PFSK-1 (cell line): Measurements from ENCODE around the gene KCNIP4.

ENCODE experiments used
- FOXP2 ChIP-seq: optimal IDR thresholded peaks from 2 replicates; pipeline ENCODE3; 2011; ENCODE audit warnings: borderline replicate concordance, control low read depth, inconsistent platforms; ENCODE audit not compliant: insufficient read depth; ENCODE audit errors: extremely low read length, extremely low read depth
- POLR2AphosphoS5 ChIP-seq: IDR thresholded peaks from 2 replicates; pipeline ENCODE4 v1.6.1; 2012; ENCODE audit warnings: low read depth, mild to moderate bottlenecking, control low read depth, low read length, moderate library complexity
- REST ChIP-seq, 2 experiments: IDR thresholded peaks; 2 replicates each; pipeline versions ENCODE4 v1.6.1 to v1.8.0; 2011 to 2012; ENCODE audit warnings: low read depth in 2 of 2, low read length in 2 of 2, control low read depth in 1 of 2, inconsistent platforms in 1 of 2, mild to moderate bottlenecking in 1 of 2, moderate library complexity in 1 of 2; ENCODE audit not compliant: insufficient read depth in 1 of 2
- SIN3A ChIP-seq: IDR thresholded peaks from 2 replicates; pipeline ENCODE4 v1.6.1; 2012; ENCODE audit warnings: mild to moderate bottlenecking, low read length, moderate library complexity, borderline replicate concordance; ENCODE audit not compliant: insufficient read depth
- TAF1 ChIP-seq: IDR thresholded peaks from 2 replicates; pipeline ENCODE4 v1.6.1; 2012; ENCODE audit warnings: low read length, control low read depth, borderline replicate concordance; ENCODE audit not compliant: insufficient read depth

Gene KCNIP4

DNA sequence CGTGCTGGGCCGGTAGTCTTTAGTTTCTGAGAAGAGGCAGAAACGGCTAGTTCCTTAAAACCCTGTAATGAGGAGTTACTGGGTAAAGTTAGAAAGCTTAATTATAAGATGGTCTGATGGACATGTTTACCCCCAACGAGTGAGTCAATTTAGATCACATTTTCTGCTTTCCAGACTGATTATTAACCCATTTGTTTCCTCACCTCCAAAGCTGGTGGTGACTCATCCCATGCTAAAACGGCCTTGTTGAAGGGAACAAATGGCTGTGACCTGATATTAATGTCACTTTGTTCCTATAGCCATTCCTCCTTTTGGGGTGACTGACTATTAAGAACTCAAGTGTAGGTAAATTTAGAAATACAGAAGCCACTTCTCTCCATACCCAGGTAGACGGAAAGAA is 232.0 kb downstream of the KCNIP4 start:
- TF ChIP-seq REST (IDR thresholded peaks at IDR 0.05; ENCODE audit: insufficient read depth in 1 of 2, low read depth in 2 of 2, low read length in 2 of 2): no peak
- TF ChIP-seq FOXP2: no peak

GRCh38 chr4:21710179-21710835 is 238.3 kb downstream of the KCNIP4 start:
- TF ChIP-seq REST (IDR thresholded peaks at IDR 0.05; ENCODE audit: insufficient read depth in 1 of 2, low read depth in 2 of 2, low read length in 2 of 2) (no peak), POLR2AphosphoS5 (no peak), TAF1 (no peak), SIN3A (no peak), FOXP2 (no peak)

GRCh38 chr4:21709761-21710160 is 238.8 kb downstream of the KCNIP4 start:
- TF ChIP-seq FOXP2: no peak

DNA sequence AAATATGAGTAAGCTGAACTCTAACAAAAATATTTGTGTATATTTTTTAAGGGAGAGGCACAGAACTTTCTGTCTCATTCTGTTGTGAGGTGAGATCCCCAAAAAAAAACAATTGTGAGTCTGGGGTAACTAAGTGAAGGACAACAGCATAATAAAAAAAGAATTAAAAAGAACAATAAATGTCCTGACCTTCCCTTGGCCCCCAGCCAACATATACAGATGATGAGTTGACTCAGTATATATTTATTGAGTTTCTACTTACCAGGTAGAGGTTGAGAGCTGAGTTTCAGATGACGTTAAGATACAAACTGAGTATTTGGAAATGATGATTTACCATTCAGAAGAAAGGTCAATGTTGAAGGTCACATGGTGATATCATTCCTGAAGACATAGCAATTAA is 239.5 kb downstream of the KCNIP4 start:
- TF ChIP-seq SIN3A: no peak
- no peak for TF ChIP-seq TAF1
- TF ChIP-seq FOXP2: no peak
- no peak for TF ChIP-seq REST (IDR thresholded peaks at IDR 0.05; ENCODE audit: insufficient read depth in 1 of 2, low read depth in 2 of 2, low read length in 2 of 2)
- no peak for TF ChIP-seq POLR2AphosphoS5

GRCh38 chr4:21699446-21699845 is 249.1 kb downstream of the KCNIP4 start:
- no peak for TF ChIP-seq SIN3A
- no peak for TF ChIP-seq TAF1
- TF ChIP-seq REST (IDR thresholded peaks at IDR 0.05; ENCODE audit: insufficient read depth in 1 of 2, low read depth in 2 of 2, low read length in 2 of 2): no peak
- TF ChIP-seq POLR2AphosphoS5: no peak
- no peak for TF ChIP-seq FOXP2
